ENCODE measurements around the gene FAM20C.

FAM20C gene

GRCh38 chr7:305410-306151, 113.2 kb downstream of the FAM20C start:
- TF ChIP-seq CTCF (conservative IDR thresholded peaks at IDR 0.05; ENCODE audit: low read depth, low read length) = no peak
- Histone ChIP-seq H3K4me2 (no peak overlapping the region), H3K4me1 (ENCODE audit: low read depth, poor library complexity, severe bottlenecking) (no peaks in the 10 kb centered on the region), H3K4me3 (IDR thresholded peaks at IDR 0.05; ENCODE audit: insufficient read depth, low read depth, low read length) (no peak overlapping the region), H3K36me3 (ENCODE audit: insufficient read depth) (no peaks in the 10 kb centered on the region), H3K27me3 (ENCODE audit: insufficient read depth, low read depth) (peaks cover 27% of the 10 kb centered on the region), H3K27ac (no peak overlapping the region), H2AFZ (ENCODE audit: low read depth) (no peak overlapping the region), H4K20me1 (ENCODE audit: insufficient read depth) (no peaks in the 10 kb centered on the region), H3K9ac (no peak overlapping the region), H3K79me2 (ENCODE audit: insufficient read depth, low read depth) (no peaks in the 10 kb centered on the region)

DNA sequence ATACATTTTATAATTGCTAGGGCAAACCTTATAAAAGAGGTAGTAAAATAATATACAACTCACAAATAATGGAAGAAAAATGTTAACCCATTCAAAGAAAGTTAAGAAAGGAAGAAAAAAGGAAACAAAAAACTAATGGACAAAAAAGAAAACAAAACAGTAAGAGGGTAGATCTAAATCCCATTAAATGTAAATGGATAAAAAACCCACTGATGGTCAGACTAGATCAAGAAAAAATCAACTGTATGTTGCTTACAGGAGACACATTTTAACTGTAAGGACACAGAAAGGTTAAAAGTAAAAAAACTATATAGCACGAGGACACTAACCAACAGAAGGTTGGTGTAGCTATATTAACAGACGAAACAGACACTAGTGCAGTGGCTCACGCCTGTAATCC, 115.6 kb downstream of the FAM20C start:
- Histone ChIP-seq H3K36me3 (ENCODE audit: insufficient read depth) (no peaks in the 10 kb centered on the region), H3K4me1 (ENCODE audit: low read depth, poor library complexity, severe bottlenecking) (no peaks in the 10 kb centered on the region), H2AFZ (ENCODE audit: low read depth) (no peak overlapping the region), H3K9ac (no peak overlapping the region), H3K27ac (no peak overlapping the region), H3K4me2 (no peak overlapping the region), H4K20me1 (ENCODE audit: insufficient read depth) (no peaks in the 10 kb centered on the region), H3K79me2 (ENCODE audit: insufficient read depth, low read depth) (no peaks in the 10 kb centered on the region), H3K27me3 (ENCODE audit: insufficient read depth, low read depth) (peaks cover 41% of the 10 kb centered on the region), H3K4me3 (IDR thresholded peaks at IDR 0.05; ENCODE audit: insufficient read depth, low read depth, low read length) (no peak overlapping the region)
- no peak for TF ChIP-seq CTCF (conservative IDR thresholded peaks at IDR 0.05; ENCODE audit: low read depth, low read length)

DNA sequence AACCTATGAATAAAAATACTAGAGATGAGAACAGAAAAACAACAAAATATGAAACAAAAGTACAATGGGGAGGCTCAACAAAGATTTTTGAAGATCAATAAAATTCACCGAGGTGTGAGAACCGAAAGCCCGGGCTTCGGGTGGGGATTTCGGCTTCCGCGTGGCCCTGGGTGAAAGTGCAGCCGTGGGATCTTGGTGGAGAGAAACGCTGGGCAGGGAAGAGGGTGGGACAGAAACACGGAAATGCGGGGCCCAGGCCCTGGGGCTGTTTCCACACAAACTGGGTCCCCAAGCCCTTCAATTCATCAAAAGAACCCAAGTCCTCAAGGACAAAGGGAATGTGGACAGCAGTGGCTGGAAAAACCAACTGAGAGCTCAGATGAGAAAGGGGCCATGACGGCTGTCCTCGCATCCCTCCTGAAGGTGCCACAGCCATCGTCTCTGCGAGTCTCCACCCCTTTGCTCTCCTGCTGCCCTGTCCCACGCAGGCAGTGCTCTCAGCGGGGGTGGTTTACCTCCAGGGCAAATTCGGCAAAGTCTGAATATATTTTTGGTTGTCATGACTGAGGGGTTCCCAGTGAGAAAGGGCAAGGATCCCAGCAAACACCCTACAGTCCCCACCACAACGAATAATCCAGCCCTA, 117.3 kb downstream of the FAM20C start:
- no peaks in the 10 kb centered on the region for H4K20me1 ChIP-seq (ENCODE audit: insufficient read depth)

More for the DNA sequence above, 117.3 kb downstream of the FAM20C start:
- Histone ChIP-seq H2AFZ (ENCODE audit: low read depth) (no peak overlapping the region), H3K27me3 (ENCODE audit: insufficient read depth, low read depth) (peaks cover 56% of the 10 kb centered on the region), H3K36me3 (ENCODE audit: insufficient read depth) (no peaks in the 10 kb centered on the region), H3K4me3 (IDR thresholded peaks at IDR 0.05; ENCODE audit: insufficient read depth, low read depth, low read length) (no peak overlapping the region), H3K4me2 (no peak overlapping the region), H3K4me1 (ENCODE audit: low read depth, poor library complexity, severe bottlenecking) (no peaks in the 10 kb centered on the region), H3K9ac (no peak overlapping the region), H3K79me2 (ENCODE audit: insufficient read depth, low read depth) (no peaks in the 10 kb centered on the region), H3K27ac (no peak overlapping the region)
- TF ChIP-seq CTCF (conservative IDR thresholded peaks at IDR 0.05; ENCODE audit: low read depth, low read length) = no peak

Data from KMS-11 (cell line).